Measurements from ENCODE around the gene PLAGL1. TPM values are rescaled to one million over a fixed set of nuclear protein-coding genes. Genes with fewer than 3 reads are reported as not detected.
A peak's percentile ranks its signal among the peaks of the same experiment; 100 is the strongest.

PLAGL1 gene
- total and polyA plus RNA-seq, 2 experiments from 2014 or later: 9.0 to 17.2 TPM

DNA sequence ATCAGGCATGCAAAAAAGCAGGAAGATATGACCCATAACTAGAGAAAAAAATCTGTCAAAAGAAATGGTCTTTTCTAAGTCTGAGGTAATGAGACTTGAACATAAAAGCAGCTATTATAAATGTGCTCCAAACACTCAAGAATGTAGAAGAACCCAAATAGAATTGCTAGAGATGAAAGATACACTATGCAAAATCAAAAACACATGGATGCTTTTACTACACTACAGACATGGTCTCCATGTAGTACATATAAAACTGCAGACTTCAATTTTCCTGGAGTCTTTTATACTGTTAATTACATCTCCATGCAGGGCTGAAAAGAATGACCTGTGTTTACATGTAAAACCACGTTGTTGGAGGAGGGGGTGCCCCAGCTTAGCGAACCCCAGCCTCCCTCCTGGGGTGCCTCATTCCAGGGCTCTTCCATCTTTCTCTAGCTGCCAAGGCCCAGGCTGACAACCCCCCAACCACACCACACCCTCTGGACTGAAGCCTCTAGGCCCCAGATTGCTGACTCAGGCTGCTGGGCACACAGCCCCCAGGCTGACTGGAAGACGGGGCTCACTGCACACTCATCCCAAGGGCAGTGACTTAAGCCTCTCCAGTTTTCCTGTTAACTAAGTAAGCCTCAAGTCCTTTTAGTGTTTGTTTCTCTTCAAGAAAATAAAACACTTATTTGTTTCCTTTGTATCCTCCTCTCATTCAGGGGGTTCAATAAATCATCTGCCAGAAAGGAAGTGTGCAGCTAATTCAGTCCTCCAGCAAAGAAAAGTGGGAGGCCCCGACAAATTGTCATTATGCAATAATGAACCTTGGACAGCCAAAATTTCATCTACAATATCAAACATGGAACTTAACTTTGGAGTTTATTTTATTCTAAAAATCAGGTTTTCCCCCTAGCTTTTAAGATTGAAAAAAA, 26.0 kb upstream of the PLAGL1 start:
- H3K27ac ChIP-seq: no peak overlapping the region
- H3K27me3 ChIP-seq: no peaks in the 10 kb centered on the region
- peak in 1 of 2 donors; percentile 56 for DNase-seq (ENCODE audit: low read depth in 1 of 2, low spot score in 1 of 2)
- H3K4me3 ChIP-seq: no peak overlapping the region
- no peaks in the 10 kb centered on the region for H3K4me1 ChIP-seq (ENCODE audit: low read depth)
- no peaks in the 10 kb centered on the region for H3K36me3 ChIP-seq
- no peaks in the 10 kb centered on the region for H3K9me3 ChIP-seq (ENCODE audit: low read depth)
- TF ChIP-seq, protein P1, sequence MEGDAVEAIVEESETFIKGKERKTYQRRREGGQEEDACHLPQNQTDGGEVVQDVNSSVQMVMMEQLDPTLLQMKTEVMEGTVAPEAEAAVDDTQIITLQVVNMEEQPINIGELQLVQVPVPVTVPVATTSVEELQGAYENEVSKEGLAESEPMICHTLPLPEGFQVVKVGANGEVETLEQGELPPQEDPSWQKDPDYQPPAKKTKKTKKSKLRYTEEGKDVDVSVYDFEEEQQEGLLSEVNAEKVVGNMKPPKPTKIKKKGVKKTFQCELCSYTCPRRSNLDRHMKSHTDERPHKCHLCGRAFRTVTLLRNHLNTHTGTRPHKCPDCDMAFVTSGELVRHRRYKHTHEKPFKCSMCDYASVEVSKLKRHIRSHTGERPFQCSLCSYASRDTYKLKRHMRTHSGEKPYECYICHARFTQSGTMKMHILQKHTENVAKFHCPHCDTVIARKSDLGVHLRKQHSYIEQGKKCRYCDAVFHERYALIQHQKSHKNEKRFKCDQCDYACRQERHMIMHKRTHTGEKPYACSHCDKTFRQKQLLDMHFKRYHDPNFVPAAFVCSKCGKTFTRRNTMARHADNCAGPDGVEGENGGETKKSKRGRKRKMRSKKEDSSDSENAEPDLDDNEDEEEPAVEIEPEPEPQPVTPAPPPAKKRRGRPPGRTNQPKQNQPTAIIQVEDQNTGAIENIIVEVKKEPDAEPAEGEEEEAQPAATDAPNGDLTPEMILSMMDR (IDR thresholded peaks at IDR 0.05; ENCODE audit: low read depth, low read length): no peak

DNA sequence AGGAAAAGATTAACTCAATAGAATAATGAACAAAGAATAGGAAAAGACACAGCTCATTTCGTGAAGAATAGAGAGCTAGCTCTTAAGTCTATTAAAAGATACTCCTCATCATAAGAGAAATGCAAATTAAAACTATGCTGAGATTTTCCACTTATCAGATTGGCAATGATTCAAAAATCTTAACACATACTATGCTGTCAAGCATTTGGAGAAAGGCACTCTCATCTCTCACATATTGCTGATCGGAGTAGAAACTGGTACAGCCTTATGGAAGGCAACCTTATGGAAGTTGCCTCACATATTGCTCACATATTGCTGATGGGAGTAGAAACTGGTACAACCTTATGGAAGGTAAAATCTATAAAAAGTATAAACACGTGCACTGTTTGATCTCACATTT, 21.4 kb upstream of the PLAGL1 start:
- H3K27me3 ChIP-seq: peaks cover 6% of the 10 kb centered on the region
- no peak overlapping the region for H3K4me3 ChIP-seq
- H3K27ac ChIP-seq: no peak overlapping the region
- no peaks in the 10 kb centered on the region for H3K9me3 ChIP-seq (ENCODE audit: low read depth)
- TF ChIP-seq, protein P1 (IDR thresholded peaks at IDR 0.05; ENCODE audit: low read depth, low read length): no peak
- no peaks in the 10 kb centered on the region for H3K36me3 ChIP-seq
- no peak for DNase-seq (ENCODE audit: low read depth in 1 of 2, low spot score in 1 of 2)
- H3K4me1 ChIP-seq (ENCODE audit: low read depth): no peaks in the 10 kb centered on the region

DNA sequence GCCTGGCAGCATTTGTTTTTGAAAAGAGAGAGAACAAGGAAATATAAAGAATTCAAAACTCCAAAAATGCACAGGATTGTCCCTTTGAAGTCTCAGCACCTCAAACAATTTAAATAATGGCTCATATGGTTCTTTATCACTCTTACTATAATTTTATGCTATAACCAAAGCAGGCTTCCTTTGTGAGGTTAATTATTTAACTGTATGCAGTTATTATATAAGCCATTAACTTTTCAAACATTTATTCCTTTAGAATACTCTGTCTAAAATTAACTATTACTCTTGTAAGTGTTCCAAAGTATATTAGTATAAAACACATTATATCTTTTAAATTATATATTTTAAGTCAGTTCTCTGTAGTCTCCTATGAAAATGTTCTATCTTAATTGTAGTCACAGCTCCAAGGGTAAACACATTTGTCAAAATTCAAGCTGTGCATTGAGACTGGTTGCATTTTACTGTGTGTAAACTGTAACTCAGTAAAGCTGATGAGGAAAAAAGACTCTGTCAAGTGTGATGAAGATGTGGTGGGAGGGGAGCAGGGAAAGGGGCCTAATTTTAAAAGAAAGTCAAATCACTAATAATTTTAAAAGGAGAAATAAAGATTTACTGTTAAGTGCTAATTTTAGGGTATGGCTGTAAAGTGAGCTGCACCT, 20.0 kb upstream of the PLAGL1 start:
- no peaks in the 10 kb centered on the region for H3K4me1 ChIP-seq (ENCODE audit: low read depth)
- no peak overlapping the region for H3K4me3 ChIP-seq
- H3K9me3 ChIP-seq (ENCODE audit: low read depth): no peaks in the 10 kb centered on the region
- H3K36me3 ChIP-seq: no peaks in the 10 kb centered on the region
- TF ChIP-seq, protein P1 (IDR thresholded peaks at IDR 0.05; ENCODE audit: low read depth, low read length): no peak
- H3K27me3 ChIP-seq: peaks cover 6% of the 10 kb centered on the region
- H3K27ac ChIP-seq: no peak overlapping the region
- DNase-seq (ENCODE audit: low read depth in 1 of 2, low spot score in 1 of 2): no peak

- Histone ChIP-seq H3K4me1 (ENCODE audit: low read depth) (no peaks in the 10 kb centered on the region), H3K27ac (no peak overlapping the region), H3K9me3 (ENCODE audit: low read depth) (no peaks in the 10 kb centered on the region), H3K4me3 (no peak overlapping the region), H3K36me3 (no peaks in the 10 kb centered on the region), H3K27me3 (peaks cover 6% of the 10 kb centered on the region)
- DNase-seq (ENCODE audit: low read depth in 1 of 2, low spot score in 1 of 2): no peak
- TF ChIP-seq, protein P1 (IDR thresholded peaks at IDR 0.05; ENCODE audit: low read depth, low read length): no peak
Observed at GRCh38 chr6:144023216-144023615, 15.2 kb upstream of the PLAGL1 start.

DNA sequence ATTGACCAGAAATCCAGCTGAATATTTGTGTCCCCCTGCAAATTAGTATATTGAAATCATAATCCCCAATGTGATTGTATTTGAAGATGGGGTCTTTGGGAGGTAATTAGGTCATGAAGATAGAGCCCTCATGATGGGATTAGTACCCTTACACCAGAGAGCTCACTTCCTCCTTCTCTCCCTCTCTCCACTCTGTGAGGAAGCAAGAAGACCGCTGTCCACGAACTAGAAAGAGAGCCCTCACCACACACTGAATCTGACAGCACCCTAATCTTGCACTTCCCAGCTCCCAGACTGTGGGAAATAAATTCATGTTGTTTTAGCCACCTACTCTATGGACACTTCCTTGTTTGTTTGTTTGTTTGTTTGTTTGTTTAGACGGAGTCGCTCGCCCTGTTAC, 11.9 kb upstream of the PLAGL1 start:
- Histone ChIP-seq H3K36me3 (no peaks in the 10 kb centered on the region), H3K4me1 (ENCODE audit: low read depth) (no peaks in the 10 kb centered on the region), H3K27me3 (no peaks in the 10 kb centered on the region), H3K9me3 (ENCODE audit: low read depth) (no peaks in the 10 kb centered on the region), H3K4me3 (no peak overlapping the region), H3K27ac (no peak overlapping the region)
- DNase-seq (ENCODE audit: low read depth in 1 of 2, low spot score in 1 of 2): no peak
- TF ChIP-seq, protein P1 (IDR thresholded peaks at IDR 0.05; ENCODE audit: low read depth, low read length): no peak
